Hematopoietic multipotent progenitor cell (in vitro differentiated cells): ENCODE measurements around the gene CIRBP. TPM values are rescaled to one million over a fixed set of nuclear protein-coding genes. Genes with fewer than 3 reads are reported as not detected.

Source experiments
- DNase-seq, 3 donors: peaks; one replicate each; pipeline ENCODE4 v3.0.0-alpha.2; 2011 to 2015; ENCODE audit warnings: low read depth in 2 of 3, low spot score in 2 of 3
- total RNA-seq: library from RNA; depleted of rRNA; stranded (reverse); fragments of >200 nt; gene quantifications from one replicate; pipeline ENCODE4 v1.2.3, GENCODE V29; 2012

The CIRBP gene
- total RNA-seq, 1 donor: 220 TPM

DNA sequence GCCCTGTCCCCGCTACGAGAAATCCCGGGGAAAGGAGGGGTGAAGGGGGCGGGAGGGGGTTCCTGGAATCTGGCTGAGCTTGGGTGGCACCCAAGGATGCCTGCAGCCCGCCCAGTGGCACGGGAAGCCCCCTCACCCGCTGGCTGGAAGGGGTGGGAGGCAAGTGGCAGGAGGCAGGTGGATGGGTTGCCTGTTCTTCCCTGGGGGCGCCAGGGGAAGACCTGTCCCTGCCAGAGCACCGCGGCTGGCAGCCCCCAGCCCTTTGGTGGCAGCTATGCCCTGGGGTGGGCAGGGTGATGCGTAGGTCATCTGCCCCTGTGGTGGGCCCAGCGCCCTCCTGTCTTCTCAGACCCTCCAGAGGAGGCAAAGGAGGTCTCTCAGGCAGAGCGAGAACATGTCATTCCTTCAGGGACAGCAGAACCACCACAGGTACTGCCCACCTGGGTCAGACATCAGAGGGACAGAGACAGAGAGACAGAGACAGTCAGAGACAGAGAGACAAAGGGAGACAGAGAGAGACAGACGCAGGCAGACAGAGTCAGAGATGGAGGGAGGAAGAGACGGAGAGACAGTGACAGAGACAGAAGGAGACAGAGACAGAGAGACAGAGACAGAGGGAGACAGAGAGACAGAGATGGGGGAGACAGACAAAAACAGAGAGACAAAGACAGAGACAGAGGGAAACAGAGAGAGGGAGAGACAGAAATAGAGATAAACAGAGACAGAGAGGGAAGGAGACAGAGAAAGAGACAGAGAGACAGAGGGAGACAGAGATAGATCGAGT is 53.3 kb downstream of the CIRBP start:
- no peak for DNase-seq

DNA sequence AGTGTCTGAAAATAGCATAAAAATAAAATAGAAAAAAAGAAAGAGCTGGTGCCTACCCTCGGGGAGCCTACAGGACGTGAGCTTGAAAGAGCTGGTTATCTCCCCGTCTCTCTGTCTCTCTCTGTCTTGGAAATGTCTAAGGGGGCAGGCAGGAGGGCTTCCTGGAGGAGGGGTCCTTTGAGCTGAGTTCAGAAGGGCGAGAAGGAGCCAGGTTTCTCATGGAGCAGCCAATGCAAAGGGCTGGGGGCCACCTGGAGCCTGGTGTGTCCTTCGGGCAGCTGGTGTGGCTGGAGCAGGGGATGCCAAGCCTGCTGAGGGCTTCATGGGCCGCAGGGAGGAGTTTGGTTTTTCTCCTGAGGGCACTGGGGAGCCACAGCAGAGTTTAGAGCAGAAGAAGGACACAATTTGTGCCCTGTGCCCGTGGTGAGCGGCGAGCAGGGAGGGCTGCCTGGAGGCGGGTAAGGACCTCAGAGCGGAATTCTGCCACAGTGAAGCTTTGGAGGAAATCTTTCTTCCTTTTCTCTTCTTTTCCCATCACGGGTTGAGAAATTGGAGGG is 55.2 kb downstream of the CIRBP start:
- no peak for DNase-seq

Other genes starting within 250 kb of the CIRBP start
- gene TMEM259, start 248.2 kb upstream of the CIRBP start, total RNA-seq: 148 TPM
- gene RNU6-2, start 247.8 kb upstream of the CIRBP start, total RNA-seq: not detected
- gene CNN2, start 242.7 kb upstream of the CIRBP start, total RNA-seq: 236 TPM
- 42.5 TPM for gene ABCA7, start 229.2 kb upstream of the CIRBP start, total RNA-seq
- 217 TPM for gene ARHGAP45, start 202.2 kb upstream of the CIRBP start, total RNA-seq
- 107 TPM for gene POLR2E, start 174.0 kb upstream of the CIRBP start, total RNA-seq
- gene GPX4, start 165.3 kb upstream of the CIRBP start, total RNA-seq: 316 TPM
- 60.3 TPM for gene SBNO2, start 95.1 kb upstream of the CIRBP start, total RNA-seq
- 104 TPM for gene STK11, start 63.6 kb upstream of the CIRBP start, total RNA-seq
- gene CBARP, start 31.3 kb upstream of the CIRBP start, total RNA-seq: 0.27 TPM
- 52.2 TPM for gene ATP5F1D, start 27.6 kb upstream of the CIRBP start, total RNA-seq
- gene MIDN, start 20.7 kb upstream of the CIRBP start, total RNA-seq: 64.9 TPM
- gene FAM174C, start 6.2 kb downstream of the CIRBP start, total RNA-seq: 30.7 TPM
- not detected for gene EFNA2, start 16.5 kb downstream of the CIRBP start, total RNA-seq
- 121 TPM for gene NDUFS7, start 114.6 kb downstream of the CIRBP start, total RNA-seq
- gene GAMT, start 132.2 kb downstream of the CIRBP start, total RNA-seq: 32.0 TPM
- gene DAZAP1, start 138.3 kb downstream of the CIRBP start, total RNA-seq: 46.9 TPM
- gene RPS15, start 169.1 kb downstream of the CIRBP start, total RNA-seq: 2,062 TPM
- 0.27 TPM for gene APC2, start 180.8 kb downstream of the CIRBP start, total RNA-seq
- gene C19orf25, start 209.9 kb downstream of the CIRBP start, total RNA-seq: 37.7 TPM
- 11.6 TPM for gene PCSK4, start 221.0 kb downstream of the CIRBP start, total RNA-seq
- gene REEP6, start 221.8 kb downstream of the CIRBP start, total RNA-seq: 3.2 TPM
- not detected for gene ADAMTSL5, start 243.7 kb downstream of the CIRBP start, total RNA-seq